GM21723 (cell line): Measurements from ENCODE around the gene MACROD2.

Experiments used
- ATAC-seq: cut with Tn5 transposase; IDR thresholded peaks from one replicate; pipeline ENCODE4 v1.9.1; 2021; ENCODE audit warnings: mild to moderate bottlenecking, moderate library complexity; ENCODE audit not compliant: unreplicated experiment

MACROD2 gene

DNA sequence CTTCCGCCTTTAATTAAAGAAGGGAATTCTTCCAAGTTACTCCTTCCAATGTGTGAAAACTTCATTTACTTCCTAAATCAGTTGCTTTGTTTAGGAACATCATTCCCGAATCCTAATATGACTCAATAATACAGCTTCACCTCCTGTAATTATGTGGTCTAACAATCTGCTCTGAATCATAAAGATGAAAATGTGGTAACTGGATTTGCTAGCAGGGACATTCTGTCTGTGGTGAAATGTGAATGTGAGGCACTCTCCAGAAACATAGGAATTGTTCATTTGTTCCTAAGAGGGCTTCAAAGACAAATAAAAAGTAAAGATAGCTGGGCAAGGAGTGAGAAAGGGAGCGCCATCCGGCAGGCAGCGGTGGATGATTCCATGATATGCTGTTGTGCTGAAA lies 1899.8 kb downstream of the MACROD2 start:
- ATAC-seq: no peak

DNA sequence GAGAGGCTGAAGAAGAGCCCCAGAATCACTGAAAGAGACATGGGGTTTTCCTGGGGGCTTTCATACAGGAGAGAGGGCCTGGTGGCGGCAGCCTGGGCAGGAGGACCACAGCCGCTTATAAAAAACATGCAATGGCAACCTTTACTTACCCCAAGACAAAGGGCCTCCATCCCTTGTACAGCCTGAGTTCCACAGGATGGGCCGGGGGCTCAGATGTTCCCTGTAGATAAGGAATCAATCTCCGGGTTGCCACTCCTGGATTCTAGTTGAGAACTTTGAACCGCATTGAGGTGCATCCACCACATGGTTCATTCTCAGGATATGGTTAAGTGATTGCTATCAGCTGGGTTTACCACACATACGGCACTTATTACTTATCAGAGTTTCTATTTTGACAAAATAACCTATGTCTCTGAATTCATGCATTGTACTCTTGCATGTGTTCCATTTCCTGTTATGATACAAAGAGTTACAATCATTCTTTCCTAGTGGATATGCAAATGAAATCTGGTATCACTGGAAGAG lies 1900.3 kb downstream of the MACROD2 start:
- ATAC-seq: peak; percentile 85

DNA sequence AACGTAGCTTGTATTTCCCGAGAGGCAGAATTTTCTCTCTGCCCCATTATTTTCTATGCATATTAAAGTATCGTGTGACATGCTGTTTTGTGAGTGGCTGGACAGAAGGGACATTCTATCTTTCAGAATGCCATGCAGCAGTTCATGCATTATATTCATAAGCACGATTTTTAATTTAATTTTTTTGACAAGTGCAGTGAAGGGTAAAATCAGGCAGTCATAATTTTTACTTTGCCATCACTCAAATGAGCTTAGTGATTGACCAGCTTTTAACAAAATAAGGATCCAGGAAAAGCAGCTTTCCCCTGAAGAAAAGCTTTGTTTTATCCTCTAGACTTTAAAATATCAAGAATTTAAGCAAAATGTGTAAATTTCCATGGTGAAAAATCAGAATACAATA lies 1904.7 kb downstream of the MACROD2 start:
- ATAC-seq: no peak

DNA sequence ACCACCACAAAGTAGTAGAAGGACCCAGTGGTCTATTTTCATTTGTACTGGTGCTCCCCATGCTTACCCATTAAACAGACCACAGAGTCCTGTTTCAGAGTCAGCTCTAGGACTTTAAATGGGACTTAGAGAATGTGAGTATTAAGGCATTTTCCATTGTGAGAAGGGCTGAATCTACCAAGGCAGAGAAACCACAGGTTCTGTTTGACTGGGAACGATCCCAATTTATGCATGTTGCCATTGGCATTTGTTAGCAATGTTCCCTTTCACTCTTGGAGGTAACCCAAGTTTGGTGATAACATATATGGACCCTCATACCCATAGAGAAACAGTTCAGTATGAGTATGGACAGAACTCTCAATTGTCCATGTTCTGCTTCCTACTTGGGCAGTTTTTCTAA lies 1905.1 kb downstream of the MACROD2 start:
- no peak for ATAC-seq

DNA sequence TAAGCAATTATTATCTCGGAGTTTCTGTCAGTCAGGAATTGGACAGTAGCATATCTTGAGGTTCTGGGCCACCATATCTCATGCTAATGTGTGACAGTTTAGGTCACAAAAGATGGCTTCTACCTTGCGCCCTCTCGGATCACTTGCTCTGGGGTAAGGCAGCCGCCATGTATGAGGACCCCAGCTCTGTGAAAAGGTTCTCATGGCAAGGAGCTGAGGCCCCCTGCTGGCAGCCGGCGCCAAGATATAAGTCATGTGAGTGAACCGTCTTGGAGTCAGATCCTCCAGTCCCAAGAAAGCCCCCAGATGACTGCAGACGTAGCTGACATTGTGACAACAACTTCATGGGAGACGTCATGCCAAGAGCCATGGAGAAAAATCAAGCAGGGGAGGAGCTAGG lies 1907.2 kb downstream of the MACROD2 start:
- no peak for ATAC-seq

DNA sequence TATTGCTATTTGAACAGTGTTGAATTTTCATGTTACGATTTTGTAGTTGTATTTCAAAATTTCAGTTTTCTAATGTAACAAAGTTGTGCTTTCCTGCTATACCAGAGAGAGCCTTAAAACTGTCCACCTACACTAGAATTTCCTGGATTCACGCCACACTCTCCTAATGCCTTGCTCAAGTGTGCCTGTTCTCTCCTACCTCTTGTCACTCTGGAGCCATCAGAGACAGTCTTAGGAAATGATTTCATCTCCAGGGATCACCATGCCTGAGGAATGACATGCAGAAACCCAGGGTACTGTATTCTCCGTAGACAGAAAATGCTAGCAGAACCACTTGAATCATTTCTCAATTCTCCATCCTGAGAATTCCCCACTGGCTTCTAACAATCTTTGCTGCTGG lies 1910.3 kb downstream of the MACROD2 start:
- no peak for ATAC-seq

DNA sequence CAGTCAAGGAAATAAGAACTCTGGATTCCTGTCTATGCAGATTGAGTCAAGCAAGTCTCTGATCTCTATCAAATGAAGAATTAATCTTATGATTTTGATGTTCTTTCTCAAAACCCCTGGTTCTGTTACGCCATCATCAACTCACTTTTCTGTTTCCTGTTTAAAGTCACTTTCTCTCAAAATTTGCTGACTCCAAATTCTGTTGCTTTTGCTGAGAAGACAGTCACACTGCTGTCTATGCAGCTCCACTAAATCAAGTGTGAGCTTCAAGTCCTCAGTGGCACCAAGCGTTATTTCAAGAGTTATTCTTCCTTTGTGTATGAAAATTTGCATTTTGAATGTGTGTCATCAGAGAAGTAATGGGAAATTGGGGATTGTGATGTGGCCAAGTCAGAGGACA lies 1914.7 kb downstream of the MACROD2 start:
- no peak for ATAC-seq

DNA sequence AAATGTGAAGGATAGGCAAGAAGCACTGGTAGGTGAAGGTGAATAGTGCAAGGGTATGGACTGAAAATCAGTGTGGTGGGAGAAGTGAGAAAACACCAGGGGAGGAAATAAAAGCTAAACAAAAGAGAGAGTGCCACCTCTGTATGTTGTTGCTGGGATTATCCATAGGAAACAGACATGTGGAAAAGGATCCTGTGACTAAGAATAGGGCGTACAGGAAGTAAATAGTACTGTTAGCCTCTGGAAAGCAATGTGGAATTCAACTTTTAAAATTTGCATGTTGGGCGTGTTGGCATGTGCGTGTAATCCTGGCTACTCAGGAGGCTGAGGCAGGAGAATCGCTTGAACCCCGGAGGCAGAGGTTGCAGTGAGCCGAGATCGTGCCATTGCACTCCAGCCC lies 1916.3 kb downstream of the MACROD2 start:
- no peak for ATAC-seq

DNA sequence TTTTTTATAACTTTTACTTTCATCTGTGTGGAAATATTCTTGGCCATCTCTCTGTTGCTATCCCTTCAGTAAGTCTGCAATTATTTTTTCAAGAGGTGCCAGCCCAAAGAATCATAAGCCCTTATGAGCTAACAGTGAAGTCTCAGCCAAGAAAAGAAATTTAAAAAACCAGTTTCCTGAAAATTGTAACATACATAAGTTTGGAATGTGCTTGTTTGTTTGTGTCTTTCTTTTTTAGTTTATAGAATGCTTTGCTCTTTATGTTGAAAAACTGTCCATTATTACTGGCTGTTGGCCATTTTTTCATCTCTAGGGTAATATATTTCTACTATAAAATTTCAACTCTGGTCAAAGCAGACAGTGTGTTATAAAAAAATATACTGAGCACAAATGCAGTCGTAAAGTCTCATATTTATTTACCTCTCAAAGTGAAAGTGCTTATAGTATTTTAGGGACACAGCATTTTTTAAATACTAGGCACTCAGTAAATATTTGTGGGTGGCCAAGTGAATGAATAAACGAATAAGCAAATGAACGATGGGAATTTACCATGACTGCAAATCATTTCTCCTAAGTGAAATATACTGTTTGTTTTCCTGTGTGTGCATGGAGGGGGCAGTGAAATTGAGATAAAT lies 1918.2 kb downstream of the MACROD2 start:
- no peak for ATAC-seq

DNA sequence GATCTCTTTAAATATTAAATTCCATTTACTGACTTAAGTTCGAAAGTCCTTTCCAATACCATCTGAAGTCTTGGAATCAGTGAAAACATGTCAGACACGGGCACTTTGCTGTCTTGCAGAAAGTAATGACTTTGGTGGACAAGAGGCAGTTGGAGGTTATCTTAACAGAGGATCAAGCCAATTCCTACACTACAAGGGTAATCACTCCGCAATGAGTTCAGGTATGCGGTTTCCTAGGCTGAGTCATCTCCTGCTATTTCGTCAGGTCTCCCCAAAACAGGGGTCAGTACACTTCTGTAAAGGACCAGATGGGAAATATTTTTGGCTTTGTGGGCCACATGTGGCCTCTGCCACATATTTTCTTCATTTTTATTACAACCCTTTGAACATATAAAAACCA lies 1921.3 kb downstream of the MACROD2 start:
- no peak for ATAC-seq

DNA sequence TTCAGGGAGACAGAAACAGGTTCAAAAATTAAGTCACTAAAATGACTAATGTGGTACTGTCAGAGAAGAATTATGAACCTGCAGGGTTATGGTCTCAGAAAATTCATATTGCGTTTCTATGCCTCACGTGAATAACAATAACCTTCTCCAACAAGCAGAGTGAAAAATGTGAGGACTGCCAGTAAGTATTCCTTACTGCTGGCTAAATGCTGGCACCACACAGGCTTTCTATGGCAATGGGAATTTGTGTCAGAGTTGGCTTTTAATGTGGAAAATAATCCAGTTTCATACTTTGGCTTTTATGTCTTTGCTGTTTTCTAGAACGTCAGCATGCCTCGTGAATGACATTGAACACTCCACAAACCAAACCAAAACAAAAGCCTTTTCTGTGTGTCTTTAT lies 1922.0 kb downstream of the MACROD2 start:
- ATAC-seq: no peak

DNA sequence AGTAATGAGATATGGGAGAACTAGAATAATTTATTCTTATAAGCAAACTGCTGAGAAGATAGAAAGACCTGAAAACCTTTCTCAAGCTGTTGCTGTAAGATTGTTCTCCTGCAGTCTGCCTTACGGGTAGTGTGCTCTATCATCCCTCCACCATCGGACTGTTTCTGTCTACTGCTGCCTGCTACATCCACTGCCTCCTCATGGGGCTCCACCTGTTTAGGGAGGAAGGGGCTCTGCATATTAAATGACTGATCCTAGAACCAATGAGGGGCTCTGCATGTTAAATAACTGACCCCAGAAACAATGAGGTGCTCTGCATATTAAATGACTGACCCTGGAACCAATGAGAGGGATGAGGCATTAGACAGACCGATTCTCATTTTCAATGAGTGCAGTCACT lies 1923.3 kb downstream of the MACROD2 start:
- ATAC-seq: no peak

DNA sequence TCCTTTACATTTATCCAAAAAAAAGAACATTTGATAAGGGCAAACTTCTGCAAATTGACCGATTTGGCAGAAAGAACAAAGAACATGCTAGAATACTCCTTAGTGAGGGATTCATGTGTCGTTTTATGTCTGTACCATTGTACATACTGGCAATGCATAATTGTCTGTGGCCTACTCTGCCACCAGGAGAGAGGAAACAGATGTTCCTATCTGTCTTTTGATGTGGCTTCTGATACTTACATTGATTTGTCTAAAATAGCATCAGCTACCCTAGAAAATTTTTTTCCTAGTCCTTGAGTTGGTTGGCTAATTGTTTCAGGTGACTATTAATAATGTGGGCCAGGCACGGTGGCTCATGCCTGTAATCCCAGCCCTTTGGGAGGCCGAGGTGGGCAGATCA lies 1923.8 kb downstream of the MACROD2 start:
- no peak for ATAC-seq

DNA sequence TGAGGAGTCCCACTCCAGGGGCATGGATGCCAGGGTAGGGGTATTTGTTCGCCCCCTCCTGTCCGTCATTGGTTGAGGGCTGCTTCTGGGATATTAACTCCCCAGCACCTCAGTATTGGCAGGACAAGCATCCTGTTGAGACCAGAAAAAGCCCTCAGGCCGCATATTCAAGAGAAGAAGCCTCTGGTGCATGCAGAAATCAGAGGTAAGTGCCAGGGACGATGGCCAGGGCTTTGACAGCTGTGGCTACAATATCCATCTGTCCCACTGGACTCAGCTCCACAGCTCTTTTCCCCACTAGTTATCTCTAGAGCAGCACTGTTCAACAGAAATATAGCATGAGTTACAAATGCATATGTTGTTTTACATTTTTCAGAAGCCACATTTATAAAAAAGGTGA lies 1926.6 kb downstream of the MACROD2 start:
- no peak for ATAC-seq

DNA sequence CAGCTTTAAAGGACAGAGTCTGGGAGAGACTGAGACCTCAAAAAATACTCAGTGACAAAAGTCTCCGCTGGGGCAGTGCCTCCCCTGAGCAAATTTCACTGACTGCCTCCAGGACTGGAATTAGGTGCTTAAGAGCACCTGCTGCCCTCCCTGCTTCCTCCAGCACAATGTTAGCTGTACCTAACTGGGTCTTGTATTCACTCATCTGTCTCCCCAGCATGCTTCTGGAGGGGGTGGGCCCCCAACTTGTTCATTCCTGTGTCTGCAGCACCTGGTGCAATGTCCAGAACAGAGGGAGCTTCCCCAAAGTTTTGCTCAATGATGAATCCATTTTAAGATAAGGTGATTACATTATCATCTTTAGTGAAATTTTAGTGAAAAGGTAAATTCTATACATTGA lies 1927.2 kb downstream of the MACROD2 start:
- ATAC-seq: peak; percentile 39

DNA sequence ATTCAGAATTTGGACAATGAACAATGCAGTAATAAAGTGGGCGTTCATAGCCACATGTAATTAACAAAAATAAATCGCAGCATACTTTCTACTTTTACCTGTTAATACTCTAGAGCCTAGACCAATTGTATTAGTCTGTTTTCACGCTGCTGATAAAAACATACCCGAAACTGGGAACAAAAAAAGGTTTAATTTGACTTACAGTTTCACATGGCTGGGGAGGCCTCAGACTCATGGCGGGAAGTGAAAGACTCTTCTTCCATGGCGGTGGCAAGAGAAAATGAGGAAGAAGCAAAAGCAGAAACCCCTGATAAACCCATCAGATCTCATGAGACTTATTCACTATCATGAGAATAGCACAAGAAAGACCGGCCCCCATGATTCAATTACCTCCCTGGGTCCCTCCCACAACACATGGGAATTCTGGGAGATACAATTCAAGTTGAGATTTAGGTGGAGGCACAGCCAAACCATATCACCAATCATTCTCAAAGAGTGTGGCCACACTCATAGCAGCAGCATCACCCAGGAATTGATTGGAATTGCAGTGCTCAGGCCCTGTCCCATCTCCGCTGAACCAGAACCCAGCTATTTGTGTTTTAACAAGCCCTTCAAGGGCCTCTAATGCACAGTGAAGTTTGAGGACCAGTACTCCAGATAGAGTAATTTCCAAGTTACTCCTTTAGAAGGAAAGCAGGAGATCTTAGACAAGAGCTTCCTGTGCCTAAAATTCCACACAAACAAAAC lies 1927.9 kb downstream of the MACROD2 start:
- peak; percentile 74 for ATAC-seq

DNA sequence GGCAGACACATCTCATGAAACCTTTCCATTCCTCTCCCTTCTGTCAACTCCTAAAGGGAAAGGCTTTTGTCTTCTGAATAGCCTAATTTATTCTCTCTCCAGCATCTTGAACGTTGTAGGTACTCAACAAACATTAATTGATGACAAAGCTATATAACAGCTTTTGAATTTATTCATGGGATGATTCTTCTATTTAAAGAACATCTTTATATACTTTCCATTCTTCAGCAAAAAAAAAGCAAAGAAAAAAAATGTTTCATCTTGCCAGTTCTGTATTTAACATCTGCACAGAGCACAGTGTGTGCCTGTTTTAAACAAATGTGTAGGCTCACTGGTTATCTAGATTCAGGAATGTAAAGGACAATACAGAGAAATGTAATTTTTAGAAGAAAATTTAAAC lies 1929.2 kb downstream of the MACROD2 start:
- ATAC-seq: no peak

DNA sequence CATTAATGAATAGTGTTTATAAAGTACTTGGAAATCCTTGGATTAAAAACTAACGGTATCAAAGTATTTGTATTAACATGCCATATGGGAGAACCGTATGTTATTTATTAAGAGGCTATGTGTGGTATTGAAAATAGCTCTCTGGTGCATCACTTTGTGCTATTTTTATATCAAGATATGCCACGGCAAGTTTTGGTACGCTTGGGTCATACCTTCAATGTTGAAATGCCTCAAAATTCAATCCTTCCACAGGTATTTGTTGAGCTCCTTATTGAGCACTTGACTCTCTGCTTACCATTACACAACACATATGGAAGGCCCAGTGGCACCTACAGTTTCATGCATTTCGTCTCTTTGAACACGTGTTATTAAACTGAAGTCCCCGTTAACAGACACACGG lies 1930.1 kb downstream of the MACROD2 start:
- ATAC-seq: no peak

DNA sequence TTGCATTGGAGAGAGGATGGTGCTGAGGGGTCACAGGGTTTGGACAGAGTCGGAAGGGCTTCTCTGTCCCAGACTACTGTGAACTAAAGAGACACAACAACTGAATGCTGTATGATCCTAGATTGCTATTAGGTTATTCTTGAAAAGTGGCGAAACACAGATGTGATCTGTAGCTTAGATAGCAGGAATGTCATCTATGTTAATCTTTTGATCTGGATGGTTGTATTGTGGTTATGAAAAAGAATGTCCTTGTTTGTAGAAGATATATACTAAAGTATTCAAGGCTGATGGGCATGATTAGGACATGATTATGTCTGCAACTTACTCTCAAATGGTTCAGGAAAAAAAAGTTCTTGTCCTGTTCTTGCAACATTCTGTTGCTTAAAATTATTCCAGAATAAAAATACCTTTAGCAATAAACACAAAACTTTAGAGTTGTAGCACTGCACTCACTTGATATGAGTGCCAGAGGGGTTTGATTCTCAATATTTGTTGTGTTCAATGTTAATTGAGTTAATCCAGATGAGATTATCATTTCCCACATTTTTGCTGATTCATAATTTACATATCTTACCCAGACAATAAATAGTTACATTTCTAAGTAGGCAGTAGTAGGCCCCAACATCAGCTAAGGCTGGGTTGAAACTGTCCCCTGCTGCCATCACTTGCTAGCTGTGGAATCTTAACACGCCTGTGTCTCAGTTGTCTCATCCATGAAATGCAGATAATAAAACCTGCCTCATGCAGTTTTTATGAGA lies 1932.8 kb downstream of the MACROD2 start:
- ATAC-seq: no peak

DNA sequence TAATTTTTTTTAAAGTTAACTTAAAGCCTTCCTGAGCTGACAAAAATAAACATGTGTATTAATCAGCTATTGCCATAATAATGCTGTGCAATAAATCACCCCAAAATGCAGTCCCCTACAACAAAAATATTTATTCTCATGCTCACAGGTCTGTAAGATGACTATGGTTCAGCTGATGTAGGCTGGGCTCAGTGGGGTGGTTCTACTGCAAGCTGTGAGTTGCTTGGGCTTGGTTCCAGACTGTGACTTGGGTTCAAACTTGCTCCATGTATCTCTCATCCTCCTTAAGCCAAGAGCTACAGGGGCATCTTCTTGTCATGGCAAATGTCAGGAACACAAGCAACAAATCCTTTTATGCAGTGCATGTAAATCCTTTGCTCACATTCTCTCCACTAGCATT lies 1933.6 kb downstream of the MACROD2 start:
- ATAC-seq: no peak

DNA sequence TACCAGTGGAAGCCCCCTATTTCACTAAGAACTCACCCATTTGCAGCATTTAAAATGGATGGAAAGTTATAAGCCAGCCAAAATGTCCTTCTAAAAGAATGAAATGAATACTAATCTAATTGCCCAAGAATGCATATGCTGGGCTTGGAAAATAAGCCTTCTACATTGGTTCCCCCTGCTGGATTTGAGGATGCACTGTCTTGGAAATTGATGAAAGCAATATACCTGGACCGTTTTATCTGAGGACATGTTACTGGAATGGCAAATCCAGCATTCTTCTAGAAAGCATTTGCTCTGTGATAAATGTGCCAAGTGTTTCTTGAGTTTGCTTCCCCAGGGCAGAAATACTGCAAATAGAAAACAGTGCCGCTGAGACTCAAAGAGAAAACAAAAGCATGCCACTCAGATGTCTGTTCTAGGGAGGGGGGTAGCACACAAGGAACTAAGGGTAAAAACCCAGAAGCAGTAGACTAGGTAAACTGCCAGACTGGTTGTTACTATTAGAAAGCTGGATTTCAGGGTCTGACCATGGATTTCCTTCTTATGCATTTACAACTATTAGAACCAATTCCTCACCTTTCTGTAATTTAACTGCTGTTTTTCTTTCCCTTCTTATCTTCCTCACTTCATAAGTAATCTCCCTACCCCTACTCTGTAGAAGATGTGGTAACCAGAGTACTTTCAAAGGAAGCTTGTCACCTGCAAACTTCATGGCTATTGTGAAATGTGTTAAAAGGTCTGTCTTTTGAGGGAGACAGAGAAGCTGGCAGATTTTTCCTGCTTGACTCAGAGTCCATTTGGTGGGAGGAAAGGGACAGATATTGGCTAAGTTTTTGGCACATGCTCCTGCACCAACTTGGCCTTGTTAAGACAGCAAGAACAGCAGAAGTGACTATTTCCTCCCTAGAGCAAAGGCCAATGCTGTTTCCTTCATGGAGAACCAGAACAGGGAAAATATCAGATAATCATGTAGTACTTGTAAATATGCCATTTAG lies 1935.3 kb downstream of the MACROD2 start:
- ATAC-seq: no peak
